ENCODE measurements around the gene UGT1A8.

DNA sequence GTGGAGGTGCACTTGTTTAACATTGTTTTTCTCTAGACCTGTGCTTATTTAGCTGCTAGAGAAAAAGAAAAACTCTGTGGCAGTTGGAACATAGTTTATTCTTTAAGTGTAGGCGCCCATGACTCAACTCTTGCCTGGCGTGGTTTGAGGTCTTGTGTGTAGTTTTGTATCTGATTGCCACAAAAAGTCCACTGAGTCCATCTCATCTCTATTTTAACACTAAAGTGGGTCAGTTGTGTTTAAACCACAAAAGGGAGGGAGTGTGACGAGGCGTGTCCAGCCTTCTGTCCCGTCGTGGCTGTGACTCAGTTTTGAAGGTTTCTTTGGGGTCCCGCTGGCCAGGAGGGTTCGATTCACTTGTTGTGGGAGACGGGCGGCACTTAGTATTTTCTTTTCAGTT, 39.0 kb downstream of the UGT1A8 start:
- TF ChIP-seq GATA2 (IDR thresholded peaks at IDR 0.05; ENCODE audit: low read depth, low read length) = no peak
- no peak for TF ChIP-seq GATA3 (IDR thresholded peaks at IDR 0.05; ENCODE audit: low read depth, low read length)

Data from SH-SY5Y (cell line).